ENCODE measurements around the gene IL17RE.

GRCh38 chr3:9937486-9938238 is 35.0 kb downstream of the IL17RE start:
- TF ChIP-seq CTCF (IDR thresholded peaks at IDR 0.05) (no peak), POLR2A (IDR thresholded peaks at IDR 0.05) (no peak)
